Placental epithelial cell (primary cell): ENCODE results near the gene TTC21B. TPM values are rescaled to one million over a fixed set of nuclear protein-coding genes. Genes with fewer than 3 reads are reported as not detected.

Source experiments
- total RNA-seq: library from RNA; depleted of rRNA; stranded (reverse); fragments of >200 nt; gene quantifications from 2 replicates; pipeline ENCODE4 v1.2.3, GENCODE V29; 2012

The TTC21B gene
- 17.1 and 32.2 TPM in 2 replicates for total RNA-seq

DNA sequence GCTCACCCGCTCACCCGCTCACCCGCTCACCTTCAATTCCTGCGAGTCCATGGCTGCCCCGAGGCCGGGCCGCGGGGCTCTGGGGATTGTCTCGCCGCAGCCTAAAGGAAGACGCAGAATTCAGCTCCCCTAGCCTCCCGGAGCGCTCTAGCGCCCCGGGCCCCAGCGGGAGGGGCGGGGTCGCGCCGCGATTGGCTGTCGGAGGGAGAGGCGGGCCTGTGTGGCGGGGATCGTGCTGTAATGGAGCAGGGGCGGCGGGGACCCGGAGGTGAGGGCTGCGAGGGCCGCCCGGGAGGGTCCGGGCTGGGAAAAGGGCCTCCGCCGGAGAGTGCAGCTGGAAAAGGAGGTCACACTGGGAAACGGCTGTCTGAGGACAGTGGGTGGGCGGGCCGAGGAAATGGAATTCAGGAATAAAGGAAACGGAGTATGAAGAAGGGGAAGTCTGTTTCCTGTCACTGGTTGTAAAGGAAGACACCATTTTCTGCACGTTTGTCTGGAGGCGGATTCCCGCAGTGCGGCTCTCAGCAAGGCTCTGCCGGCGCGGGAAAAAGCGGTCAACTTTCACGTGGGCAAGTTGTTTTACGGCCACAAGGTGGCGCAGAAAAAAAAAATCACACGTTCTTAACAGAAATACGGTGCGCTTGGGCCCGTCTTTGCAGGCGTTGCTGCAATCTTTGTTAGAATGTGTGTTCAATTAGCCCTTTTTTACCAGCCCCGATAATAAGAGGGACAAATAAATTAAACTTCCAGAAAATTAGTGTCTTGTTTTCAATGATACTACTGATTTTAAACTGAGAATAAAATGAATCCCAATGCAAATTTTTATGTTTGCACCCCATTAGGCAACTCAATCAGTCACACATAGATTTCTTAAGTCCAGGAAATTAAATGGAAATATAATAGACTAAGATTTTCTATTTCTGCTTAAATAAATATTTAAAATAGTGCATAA lies at the start of gene TTC21B:
Gene TTC21B (minus strand): TSS at position 122 of the 952 bp plus-strand sequence. CDS start 71 bp downstream, at position 51.

Other genes starting within 250 kb of the TTC21B start
- gene GALNT3, start 159.5 kb downstream of the TTC21B start, total RNA-seq = 13.7 and 38.2 TPM in 2 replicates
- not detected in 2 replicates for gene SCN1A, start 174.2 kb upstream of the TTC21B start, total RNA-seq